ENCODE measurements around the gene IRF1.

The IRF1 gene

DNA sequence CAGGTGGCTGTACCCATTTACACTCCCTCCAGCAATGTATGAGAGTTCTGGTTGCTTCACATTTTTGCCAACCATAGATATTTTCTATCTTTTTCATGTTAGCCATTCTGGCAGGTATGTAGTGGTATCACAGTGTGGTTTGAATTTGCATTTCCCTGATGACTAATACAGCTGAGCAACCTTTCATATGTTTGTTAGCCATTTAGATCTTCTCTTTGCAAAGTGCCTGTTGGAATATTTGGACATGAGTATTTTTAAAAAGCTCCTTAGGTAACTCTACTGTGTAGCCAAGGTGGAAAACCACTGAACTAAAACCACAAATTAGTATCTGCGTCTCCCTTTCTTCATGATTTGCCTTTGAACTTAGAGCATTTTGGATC lies 31.9 kb downstream of the IRF1 start:
- TF ChIP-seq CREB1 (IDR thresholded peaks at IDR 0.05; ENCODE audit: low read depth) (no peak), TEAD4 (IDR thresholded peaks at IDR 0.05) (no peak)
- TF ChIP-seq, protein P1, sequence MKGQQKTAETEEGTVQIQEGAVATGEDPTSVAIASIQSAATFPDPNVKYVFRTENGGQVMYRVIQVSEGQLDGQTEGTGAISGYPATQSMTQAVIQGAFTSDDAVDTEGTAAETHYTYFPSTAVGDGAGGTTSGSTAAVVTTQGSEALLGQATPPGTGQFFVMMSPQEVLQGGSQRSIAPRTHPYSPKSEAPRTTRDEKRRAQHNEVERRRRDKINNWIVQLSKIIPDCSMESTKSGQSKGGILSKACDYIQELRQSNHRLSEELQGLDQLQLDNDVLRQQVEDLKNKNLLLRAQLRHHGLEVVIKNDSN (IDR thresholded peaks at IDR 0.05) = no peak

- TF ChIP-seq FOXM1 (IDR thresholded peaks at IDR 0.05; ENCODE audit: borderline replicate concordance, low read depth) = no peak
- no peak for TF ChIP-seq ZBTB7A (IDR thresholded peaks at IDR 0.05; ENCODE audit: low read depth)
- no peak for TF ChIP-seq NFIC (IDR thresholded peaks at IDR 0.05)
- TF ChIP-seq TCF12 (IDR thresholded peaks at IDR 0.05; ENCODE audit: low read depth) = no peak
- no peak for TF ChIP-seq RAD21 (IDR thresholded peaks at IDR 0.05; ENCODE audit: low read depth)
- TF ChIP-seq EGR1 (IDR thresholded peaks at IDR 0.05) = no peak
- TF ChIP-seq TEAD4 (IDR thresholded peaks at IDR 0.05) = no peak
- no peak for TF ChIP-seq YY1 (IDR thresholded peaks at IDR 0.05; ENCODE audit: low read depth)
These were observed 32.4 kb downstream of the IRF1 start for GRCh38 chr5:132458226-132458560.

GRCh38 chr5:132457371-132458225 lies 33.0 kb downstream of the IRF1 start:
- TF ChIP-seq CREB1 (IDR thresholded peaks at IDR 0.05; ENCODE audit: low read depth) (no peak), NFIC (IDR thresholded peaks at IDR 0.05) (no peak), CEBPB (IDR thresholded peaks at IDR 0.05) (no peak), ZBTB7A (IDR thresholded peaks at IDR 0.05; ENCODE audit: low read depth) (no peak), EGR1 (IDR thresholded peaks at IDR 0.05) (no peak), TAF1 (IDR thresholded peaks at IDR 0.05; ENCODE audit: low read depth) (no peak)
- TF ChIP-seq, protein P2, sequence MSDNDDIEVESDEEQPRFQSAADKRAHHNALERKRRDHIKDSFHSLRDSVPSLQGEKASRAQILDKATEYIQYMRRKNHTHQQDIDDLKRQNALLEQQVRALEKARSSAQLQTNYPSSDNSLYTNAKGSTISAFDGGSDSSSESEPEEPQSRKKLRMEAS (IDR thresholded peaks at IDR 0.05) = no peak
- TF ChIP-seq, protein P1 (IDR thresholded peaks at IDR 0.05) = no peak

- TF ChIP-seq ZBTB7A (IDR thresholded peaks at IDR 0.05; ENCODE audit: low read depth) (no peak), TAF1 (IDR thresholded peaks at IDR 0.05; ENCODE audit: low read depth) (no peak), EP300 (IDR thresholded peaks at IDR 0.05; ENCODE audit: borderline replicate concordance) (no peak), NFIC (IDR thresholded peaks at IDR 0.05) (no peak), CREB1 (IDR thresholded peaks at IDR 0.05; ENCODE audit: low read depth) (no peak), YY1 (IDR thresholded peaks at IDR 0.05; ENCODE audit: low read depth) (no peak), TEAD4 (IDR thresholded peaks at IDR 0.05) (no peak), RAD21 (IDR thresholded peaks at IDR 0.05; ENCODE audit: low read depth) (no peak), TCF12 (IDR thresholded peaks at IDR 0.05; ENCODE audit: low read depth) (no peak), CEBPB (IDR thresholded peaks at IDR 0.05) (no peak), FOXM1 (IDR thresholded peaks at IDR 0.05; ENCODE audit: borderline replicate concordance, low read depth) (no peak), EGR1 (IDR thresholded peaks at IDR 0.05) (no peak)
- TF ChIP-seq, protein P1 (IDR thresholded peaks at IDR 0.05) = no peak
- TF ChIP-seq, protein P2 (IDR thresholded peaks at IDR 0.05) = no peak
- TF ChIP-seq, protein P3, sequence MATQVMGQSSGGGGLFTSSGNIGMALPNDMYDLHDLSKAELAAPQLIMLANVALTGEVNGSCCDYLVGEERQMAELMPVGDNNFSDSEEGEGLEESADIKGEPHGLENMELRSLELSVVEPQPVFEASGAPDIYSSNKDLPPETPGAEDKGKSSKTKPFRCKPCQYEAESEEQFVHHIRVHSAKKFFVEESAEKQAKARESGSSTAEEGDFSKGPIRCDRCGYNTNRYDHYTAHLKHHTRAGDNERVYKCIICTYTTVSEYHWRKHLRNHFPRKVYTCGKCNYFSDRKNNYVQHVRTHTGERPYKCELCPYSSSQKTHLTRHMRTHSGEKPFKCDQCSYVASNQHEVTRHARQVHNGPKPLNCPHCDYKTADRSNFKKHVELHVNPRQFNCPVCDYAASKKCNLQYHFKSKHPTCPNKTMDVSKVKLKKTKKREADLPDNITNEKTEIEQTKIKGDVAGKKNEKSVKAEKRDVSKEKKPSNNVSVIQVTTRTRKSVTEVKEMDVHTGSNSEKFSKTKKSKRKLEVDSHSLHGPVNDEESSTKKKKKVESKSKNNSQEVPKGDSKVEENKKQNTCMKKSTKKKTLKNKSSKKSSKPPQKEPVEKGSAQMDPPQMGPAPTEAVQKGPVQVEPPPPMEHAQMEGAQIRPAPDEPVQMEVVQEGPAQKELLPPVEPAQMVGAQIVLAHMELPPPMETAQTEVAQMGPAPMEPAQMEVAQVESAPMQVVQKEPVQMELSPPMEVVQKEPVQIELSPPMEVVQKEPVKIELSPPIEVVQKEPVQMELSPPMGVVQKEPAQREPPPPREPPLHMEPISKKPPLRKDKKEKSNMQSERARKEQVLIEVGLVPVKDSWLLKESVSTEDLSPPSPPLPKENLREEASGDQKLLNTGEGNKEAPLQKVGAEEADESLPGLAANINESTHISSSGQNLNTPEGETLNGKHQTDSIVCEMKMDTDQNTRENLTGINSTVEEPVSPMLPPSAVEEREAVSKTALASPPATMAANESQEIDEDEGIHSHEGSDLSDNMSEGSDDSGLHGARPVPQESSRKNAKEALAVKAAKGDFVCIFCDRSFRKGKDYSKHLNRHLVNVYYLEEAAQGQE (IDR thresholded peaks at IDR 0.05; ENCODE audit: low read depth) = no peak
These were observed 33.6 kb downstream of the IRF1 start for GRCh38 chr5:132456987-132457361.

DNA sequence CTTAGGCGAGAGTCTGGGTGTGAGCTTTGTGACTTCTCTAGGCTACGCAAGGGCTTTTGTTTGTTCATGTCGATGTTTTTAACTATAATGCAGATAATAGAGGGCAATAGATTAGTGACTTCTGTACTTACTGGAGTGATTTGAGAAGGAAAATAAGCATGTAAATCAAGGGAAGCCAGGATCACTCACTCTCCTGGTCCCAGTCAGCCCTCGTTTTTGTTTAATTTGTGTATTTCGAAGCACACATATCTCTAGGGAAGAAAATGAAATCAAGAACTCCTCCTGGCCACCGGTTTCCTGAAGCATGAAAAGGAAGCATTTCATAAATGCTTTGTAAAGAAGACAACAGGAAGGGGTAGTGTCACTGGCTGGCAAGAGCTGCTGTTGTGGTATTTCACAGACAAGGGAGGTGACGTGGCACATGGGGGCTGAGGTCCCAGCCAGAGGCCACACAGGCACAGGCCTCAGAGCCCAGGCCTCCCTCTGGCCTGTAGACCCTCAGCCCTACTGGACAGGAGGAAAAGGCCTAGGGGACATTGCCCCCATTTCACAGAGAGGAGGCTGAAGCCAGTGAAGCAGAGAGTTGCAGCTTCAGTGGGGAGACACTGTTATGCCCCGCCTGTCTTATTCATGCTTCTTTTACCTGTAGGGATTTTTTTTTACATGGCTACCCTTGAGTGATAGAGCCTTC lies 34.1 kb downstream of the IRF1 start:
- TF ChIP-seq, protein P1 (IDR thresholded peaks at IDR 0.05) = no peak
- no peak for TF ChIP-seq NFIC (IDR thresholded peaks at IDR 0.05)
- TF ChIP-seq, protein P3 (IDR thresholded peaks at IDR 0.05; ENCODE audit: low read depth) = no peak
- no peak for TF ChIP-seq YY1 (IDR thresholded peaks at IDR 0.05; ENCODE audit: low read depth)
- TF ChIP-seq TEAD4 (IDR thresholded peaks at IDR 0.05) = no peak
